ENCODE results near the gene SLC17A8.
"Not testable (repeated sequence)": the region's sequence is repeated elsewhere in the genome, so short reads cannot be mapped to it uniquely, and the experiment has no call there.

The SLC17A8 gene

DNA sequence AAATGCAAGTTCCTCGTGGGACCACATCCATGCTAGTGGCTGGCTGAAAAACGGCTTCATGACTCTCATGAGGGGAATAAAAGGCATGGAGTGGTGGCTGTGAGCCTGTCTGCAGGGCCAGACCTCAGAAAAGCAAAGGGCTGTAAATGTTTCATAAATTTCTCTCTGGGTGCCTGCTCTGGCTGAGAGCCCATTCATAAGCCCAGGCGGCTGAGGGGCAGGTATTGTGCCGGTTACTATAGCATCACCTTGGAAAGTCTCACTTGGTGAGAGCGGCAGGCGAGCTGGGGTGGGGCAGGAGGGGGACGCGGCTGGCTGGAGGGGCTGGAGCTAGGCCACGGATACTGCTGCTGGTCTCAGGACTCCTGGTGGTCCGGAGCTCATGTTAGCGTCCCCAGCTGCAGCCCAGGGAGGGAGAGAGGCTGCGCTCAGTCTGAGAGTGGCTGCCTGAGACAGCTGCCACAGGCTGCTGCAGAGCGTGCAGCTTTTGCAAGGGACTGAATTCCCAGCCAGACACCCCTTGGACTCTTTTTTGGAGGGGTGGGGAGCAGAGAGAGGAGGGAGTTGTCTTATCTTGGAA, at the start of gene SLC17A8:
SLC17A8 (plus strand) TSS at position 431 of the 580 bp plus-strand sequence. CDS start 318 bp downstream, outside the sequence.
- no peak for DNase-seq

DNA sequence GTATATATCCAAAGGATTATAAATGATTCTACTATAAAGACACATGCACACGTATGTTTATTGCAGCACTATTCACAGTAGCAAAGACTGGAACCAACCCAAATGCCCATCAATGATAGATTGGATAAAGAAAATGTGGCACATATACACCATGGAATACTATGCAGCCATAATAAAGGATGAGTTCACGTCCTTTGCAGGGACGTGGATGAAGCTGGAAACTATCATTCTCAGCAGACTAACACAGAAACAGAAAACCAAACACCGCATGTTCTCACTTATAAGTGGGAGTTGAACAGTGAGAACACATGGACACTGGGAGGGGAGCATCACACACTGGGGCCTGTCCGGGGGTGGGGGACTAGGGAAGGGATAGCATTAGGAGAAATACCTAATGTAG, 48.7 kb upstream of the SLC17A8 start:
- DNase-seq: not testable (repeated sequence)

DNA sequence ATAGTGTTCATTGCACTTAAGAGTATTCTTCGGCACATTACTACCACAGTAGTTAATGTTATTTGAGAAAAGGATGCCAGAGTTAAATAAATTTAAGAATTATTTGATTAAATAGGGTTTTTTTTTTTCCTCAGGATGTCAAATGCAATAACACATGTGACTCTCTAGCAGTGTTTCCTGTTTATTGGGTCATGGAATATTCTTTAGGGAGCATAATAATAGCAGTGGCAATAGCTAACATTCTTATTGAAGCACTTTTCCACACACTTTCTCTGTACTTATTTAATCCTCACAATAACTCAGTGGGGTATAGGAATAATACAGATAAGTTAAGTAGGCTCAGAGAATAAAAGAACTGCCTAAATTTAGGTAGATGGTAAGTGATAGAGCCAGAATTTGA, 45.6 kb upstream of the SLC17A8 start:
- no peak for DNase-seq

DNA sequence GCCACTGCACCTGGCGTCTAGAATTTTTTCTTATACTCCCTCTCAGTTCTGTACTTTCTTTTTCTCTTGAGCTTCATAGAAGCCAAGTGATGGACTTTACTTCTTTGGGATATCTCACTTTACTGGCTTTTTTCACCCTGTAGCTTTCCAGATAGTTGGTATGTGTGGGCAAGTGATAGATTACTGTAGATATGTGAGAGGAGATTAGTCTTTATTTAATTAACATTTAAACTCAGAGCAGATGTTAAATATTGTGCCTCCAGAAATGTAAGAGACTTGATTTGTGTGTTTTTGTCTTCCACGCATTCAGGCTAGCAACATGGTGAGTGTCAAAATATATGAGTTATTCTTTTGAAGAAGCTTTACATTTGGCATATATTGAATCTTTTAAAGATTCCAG, 39.5 kb upstream of the SLC17A8 start:
- DNase-seq: no peak

DNA sequence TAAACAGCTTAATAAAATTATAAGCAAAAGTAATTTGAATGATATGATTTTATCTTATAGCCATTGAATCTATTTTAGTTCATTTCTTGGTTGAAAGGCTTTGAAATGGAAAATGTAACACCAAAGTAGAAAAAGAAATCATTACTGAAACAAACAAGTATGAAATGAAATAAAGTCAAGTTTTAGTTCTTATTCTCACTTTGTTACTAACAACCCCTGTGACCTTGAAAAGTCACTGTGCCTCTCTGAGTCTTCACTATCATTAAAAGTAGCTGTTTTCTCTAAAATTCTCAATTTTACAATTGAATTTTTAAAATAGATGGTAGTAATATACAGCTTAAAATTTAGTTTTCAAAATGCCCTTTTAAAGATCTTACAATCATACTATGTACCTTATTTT, 32.4 kb upstream of the SLC17A8 start:
- no peak for DNase-seq

DNA sequence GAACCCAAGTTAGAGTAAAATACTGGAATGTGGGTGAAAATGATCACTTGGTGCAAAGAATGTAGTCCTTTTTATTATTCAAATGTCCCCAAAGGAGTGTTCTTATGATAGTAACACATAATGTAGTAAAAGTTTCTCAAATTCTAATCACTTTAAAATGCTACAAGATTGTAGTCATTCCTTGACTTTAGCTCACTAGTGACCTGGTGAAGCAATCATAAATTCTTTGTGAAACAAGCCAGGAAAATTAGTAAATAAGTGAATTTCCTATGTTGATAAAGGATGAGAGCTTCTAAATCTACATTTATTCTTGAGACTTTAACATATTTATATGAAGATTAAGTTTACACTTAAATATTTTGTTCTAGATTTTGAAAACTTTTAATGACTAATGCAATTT, 30.7 kb upstream of the SLC17A8 start:
- no peak for DNase-seq

DNA sequence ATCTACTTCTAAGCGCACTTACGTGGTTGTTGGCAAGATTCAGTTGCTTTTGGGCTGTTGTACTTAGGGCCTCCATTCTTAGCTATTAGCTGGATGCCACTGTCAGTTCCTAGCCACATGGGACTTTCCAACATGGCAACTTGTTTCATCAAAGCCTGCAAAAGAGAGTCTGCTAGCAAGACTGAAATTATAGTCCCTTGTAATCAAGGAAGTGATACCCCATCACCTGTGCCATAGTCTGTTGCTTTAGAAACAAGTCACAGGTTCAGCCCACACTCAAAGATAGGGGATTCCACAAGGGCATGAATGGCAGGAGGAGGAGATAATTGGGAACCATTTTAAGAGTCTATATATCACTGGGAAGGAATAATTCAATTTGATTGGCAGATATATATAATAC, 27.1 kb upstream of the SLC17A8 start:
- no peak for DNase-seq

DNA sequence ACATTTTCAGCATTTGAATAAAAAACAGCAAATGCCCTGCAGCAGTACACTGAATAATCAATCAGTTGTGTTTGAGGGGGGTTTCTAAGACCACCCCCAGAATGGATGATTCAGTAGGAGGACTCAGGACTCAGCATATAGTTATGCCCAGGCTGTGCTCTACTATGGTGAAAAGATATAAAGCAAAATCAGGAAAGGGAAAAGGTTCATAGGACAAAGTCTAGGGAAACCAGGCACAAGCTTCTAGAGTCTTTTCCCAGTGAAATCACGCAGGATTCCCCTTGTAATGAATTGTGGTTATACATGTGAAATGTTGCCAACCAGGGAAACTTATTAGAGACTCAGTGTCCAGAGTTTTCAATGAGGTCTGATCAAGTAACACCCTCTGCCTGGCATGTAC, 25.0 kb upstream of the SLC17A8 start:
- DNase-seq: no peak

DNA sequence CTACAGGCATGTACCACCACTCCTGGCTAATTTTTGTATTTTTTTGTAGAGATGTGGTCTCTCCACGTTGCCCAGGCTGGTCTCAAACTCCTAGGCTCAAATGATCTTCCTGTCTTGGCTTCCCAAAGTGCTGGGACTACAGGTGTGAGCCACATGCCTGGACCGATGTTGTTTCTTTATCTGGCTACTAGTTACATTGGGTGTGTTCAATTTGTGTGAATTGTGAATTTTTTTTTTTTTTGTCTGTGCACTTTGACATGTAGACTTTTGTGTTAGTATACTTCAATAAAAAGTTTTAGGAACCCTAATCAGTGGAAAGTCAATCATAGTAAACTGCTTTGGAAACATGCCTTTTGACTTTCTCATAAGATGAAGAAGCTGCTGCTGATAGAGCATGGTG, 24.0 kb upstream of the SLC17A8 start:
- no peak for DNase-seq

DNA sequence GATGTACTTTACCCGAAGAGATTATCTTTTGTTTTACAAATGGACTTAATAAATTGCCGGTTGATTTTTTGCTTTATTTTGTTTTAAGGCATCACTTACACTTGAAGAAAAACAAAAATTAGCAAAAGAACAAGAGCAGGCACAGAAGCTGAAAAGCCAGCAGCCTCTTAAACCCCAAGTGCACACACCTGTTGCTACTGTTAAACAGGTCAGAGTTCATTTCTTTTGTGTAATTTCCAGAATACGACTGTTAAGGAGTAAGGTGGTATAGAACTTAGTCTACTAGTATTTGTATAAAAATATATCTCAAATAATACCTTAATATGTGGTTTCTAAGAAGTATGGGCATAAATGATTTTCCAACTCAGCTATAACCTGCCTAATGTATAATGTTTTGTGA, 19.6 kb upstream of the SLC17A8 start:
- DNase-seq: no peak

DNA sequence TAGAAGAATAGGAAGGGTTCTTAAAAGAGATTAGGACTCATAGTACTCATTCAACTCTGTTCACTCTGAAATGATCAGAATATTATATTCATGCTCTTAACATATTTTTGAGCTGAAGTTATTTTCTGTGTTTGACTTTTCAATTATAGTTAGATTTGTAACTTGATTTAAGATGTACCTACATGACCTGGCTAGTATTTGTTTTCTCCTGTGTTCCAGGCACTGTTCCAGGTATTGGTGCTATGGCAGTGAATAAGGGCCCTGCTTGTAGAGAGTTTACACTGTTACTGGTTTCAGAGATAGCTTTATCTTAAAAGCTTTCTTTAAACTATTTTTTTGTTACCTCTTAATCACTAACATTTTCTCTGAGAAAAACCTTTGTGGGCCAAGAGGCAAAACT, 19.1 kb upstream of the SLC17A8 start:
- no peak for DNase-seq

DNA sequence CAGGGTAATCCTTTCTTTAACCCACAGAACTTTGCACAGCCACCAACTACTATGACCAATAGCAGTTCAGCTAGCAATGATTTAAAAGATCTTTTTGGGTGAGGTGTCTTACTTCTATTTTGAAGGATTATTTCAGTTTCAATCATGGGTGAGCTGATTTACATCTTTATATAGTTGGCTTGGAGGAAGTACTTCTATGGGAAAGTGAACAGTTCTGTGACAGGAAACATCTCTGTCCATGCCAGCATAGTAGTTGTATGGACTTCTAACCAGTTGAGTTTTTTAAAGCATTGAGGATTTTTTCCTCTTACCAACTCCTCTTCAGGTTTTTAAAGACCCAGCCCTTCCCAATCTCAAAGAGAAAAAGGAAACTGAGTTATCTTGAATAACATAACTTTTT, 17.8 kb upstream of the SLC17A8 start:
- DNase-seq: no peak

DNA sequence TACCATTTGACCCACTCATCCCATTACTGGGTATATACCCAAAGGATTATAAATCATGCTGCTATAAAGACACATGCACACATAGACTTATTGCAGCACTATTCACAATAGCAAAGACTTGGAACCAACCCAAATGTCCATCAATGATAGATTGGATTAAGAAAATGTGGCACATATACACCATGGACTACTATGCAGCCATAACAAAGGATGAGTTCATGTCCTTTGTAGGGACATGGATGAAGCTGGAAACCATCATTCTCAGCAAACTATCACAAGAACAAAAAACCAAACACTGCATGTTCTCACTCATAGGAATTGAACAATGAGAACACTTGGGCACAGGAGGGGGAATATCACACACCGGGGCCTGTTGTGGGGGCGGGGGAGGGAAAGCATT, 14.0 kb upstream of the SLC17A8 start:
- not testable (repeated sequence) for DNase-seq

DNA sequence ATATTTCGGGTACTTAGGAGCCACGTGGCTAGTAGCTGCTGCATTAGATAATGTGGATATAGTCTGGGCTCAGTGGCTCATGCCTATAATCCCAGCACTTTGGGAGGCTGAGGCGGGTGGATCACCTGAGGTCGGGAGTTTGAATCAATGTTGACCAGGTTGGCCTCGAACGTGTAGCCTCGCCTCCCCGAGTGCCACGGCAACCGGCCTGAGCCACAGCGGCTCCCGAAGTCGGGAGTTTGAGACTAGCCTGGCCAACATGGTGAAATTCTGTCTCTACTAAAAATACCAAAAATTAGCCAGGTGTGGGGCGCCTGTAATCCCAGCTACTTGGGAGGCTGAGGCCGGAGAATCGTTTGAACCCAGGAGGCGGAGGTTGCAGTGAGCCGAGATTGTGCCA, 12.5 kb upstream of the SLC17A8 start:
- DNase-seq: not testable (repeated sequence)

DNA sequence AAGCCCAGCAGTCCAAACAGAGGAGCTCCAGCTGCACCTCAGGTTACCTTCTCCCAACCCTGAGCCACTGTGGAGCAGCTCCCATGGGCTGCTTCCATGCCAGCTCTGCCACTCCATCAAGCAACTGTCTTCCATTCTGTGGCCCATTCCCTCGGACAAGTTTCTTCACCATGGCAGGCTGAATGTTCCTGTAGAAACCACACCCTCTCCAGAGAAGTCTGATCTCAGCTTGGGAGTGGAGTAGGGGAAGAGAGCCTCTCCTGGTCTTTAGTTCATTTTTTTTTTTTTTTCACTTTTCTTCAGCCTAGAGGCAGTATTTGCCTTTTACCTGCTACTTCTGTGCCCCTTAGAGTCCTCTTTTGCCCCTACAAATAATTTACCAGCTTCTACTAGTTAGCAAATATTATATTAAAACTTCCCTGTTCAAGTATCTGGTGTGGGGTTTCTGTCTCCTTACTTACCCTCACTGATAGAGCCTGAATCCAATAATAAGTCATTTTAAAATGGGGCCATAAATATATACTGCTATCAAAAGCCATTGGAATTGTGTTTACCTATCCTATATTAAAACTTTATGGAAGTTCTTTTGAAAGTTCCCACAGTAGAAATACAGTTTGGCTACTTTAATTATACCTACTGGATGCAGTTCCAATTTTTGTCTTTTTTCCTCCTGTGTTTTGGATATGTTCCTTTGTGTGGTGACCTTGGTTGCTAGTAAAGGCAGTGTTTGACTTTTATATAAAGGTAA, 11.7 kb upstream of the SLC17A8 start:
- no peak for DNase-seq

DNA sequence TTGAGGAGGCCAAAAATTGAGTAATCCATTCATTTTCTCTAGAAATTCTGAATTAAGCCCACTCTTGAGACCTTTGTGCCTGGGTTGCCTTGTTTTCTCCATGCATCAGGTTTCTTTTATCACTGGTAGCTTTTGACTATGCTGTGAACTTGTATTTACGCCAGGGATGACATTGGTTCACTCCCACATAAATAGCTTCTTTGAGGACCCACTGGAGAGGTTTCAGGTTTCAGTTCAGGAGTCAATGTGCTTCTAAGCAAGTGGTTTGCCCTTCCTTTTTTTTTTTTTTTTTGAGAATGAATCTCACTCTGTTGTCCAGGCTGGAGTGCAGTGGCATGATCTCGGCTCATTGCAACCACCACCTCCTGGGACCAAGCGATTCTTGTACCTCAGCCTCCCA, 10.2 kb upstream of the SLC17A8 start:
- no peak for DNase-seq

DNA sequence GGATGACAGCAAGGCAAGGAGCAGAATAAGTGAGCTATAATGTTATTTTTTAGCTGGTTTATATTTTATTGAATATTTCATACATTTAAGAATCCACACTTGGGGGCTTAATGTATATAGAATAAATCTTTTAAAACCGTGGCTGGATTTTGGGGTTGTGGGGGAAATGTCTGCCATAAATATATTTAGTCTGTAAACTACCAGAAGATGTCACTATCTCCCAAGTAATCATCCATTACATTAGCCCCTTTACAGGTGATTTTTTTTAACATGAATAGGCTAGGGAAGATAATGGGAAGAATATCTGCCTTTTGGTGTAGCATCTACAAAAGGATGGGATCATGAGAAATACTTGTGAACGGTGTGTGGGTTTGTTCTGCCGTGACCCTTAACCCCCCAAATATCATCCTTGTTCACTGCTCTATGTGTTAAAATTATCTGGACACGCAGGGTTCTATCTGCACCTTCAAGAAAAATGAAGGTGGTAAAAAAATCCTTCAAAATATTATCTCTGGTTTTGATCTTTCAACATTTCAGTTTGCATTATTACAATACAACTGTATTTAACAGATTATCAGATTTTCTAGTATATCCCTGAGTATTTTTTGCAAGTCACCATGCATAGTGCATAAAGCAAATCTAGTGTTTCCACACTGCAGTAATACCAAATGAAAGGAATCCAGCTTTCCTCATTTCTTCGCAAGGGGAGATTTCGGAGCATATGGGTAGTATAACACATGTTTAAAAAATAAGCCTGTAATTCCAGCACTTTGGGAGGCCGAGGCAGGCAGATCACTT, 8.0 kb upstream of the SLC17A8 start:
- no peak for DNase-seq

DNA sequence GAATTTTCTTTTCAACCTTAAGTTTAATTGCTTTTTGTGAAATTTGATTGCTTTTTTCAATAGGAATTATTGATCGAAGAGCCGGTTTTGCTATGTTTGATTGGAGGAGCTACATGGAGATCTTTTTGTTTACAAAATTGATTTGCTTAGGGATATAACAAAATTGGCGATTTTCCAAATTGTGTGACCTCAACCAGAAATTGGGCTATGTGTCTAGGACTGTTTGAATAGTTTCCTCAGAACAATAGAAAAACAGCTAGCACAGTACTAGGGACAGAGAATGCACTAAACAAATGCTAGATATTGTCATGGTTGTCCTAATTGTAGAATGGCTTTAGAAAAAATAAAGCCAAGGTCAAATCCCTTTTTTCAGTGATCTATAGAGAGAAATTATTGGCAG, 2.4 kb downstream of the SLC17A8 start:
- DNase-seq: no peak

DNA sequence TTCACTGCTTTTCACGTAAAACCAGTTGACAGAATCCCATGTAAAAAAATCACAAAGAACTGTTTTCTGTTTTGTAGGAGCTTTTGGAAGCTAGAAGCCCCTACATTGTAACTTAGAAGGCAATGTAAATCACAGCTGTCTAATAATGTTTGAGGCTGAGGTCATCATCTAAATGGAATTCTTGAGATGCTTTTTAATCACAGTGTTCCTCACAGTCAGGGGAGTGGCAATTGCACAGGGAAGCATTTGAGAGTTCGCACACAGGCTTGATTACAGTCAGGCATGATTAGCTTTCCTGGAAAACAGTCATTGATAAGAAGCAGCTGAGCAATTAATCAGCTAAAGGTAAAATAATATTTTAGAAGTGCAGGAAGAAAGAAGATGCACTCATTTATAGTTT, 2.9 kb downstream of the SLC17A8 start:
- no peak for DNase-seq

DNA sequence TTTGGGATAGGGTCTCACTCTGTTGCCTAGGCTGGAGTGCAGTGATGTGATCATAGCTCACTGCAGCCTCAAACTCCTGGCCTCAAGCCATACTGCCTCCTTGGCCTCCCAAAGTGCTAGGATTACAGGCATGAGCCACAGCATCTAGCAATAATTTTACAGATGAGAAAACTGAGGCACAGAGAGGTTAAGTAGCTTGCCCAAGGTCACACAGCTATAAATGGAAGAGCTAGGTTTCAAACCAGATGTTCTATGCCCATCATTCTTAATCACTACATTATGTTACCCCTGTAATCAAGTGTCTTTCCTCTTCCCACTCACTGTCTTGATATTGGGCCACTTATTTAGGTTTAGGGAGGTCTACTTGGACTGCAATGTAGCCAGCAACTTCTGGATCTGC, 3.6 kb downstream of the SLC17A8 start:
- DNase-seq: no peak

DNA sequence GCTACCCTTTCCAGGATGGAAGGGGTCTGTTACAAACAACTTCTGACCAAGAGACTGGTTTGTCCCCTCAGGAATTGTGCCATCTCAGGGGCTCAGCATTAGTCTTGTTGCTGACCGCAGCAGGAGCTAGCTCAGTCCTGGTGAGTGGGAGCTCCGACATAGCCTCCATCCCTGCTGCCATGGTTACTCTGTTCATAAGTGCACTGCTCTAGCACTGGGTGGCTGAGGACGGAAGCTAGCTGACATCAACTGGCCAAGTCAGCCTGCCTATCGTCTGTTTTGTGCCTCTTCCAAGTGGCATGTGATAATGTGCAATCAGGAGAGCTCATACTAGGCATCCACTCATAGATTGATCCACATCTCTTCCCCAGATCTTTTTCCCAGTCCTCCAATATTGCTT, 7.5 kb downstream of the SLC17A8 start:
- DNase-seq: no peak

DNA sequence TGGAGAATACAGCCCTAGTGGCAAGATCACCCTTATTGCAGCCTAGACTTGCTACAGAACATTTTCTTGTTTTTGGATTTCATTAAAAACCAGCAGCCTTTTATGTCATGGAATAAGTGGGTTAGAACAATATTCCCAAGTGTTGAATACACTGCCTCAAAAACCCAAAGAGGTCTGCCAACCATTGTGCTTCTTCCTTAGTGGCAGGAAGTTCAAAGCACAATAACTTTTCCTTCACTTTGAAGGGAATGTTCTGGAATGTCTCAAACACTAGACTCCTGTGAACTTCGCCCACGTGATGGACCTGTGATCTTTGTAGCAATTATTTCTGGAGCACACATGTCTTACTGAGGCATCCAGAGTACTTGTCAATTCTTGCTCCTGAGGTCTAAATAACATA, 8.5 kb downstream of the SLC17A8 start:
- no peak for DNase-seq

DNA sequence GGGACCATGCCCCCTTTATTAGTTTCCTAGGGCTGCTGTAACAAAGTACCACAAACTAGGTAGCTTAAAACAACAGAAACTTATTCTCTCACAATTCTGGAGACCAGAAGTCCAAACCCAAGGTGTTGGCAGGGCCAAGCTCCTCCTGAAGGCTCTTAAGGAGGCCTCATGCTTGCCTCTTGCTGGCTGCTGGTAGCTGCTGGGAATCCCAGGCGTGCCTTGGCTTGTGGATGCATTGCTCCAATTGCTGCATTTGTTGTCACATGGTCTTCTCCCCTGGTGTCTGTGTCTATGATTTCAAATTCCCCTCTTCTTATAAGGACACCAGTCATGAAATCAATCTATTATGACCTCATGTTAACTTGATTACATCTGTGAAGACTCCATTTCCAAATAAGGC, 11.2 kb downstream of the SLC17A8 start:
- no peak for DNase-seq

DNA sequence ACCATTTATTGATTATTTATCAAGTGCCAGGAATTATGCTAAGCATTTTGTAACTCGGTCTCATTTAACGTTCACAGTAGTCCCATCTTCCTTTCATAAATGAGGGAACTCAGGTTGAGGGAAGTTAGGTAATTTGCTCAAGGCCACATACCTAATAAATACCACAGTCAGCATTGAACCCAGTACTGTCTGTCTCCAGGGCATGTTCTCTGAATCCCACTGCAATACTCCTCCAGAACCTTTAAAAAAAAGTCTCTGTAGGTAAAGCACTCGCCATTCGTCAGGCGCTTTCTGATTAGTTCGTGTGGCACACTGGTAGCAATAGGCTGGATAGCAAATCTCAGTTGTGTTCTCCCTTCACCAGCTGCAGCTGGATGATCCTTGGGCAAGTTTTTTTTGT, 14.3 kb downstream of the SLC17A8 start:
- no peak for DNase-seq

All from CD4-positive, alpha-beta T cell treated with Interleukin-6 for 4 hours (primary cell).